HG02981 (cell line): ENCODE measurements around the gene C19orf12.
A peak's percentile ranks its signal among the peaks of the same experiment; 100 is the strongest.
"Not testable (repeated sequence)": the region's sequence is repeated elsewhere in the genome, so short reads cannot be mapped to it uniquely, and the experiment has no call there.

Experiments
- ATAC-seq: cut with Tn5 transposase; IDR thresholded peaks from one replicate; pipeline ENCODE4 v1.9.1; 2021; ENCODE audit warnings: mild to moderate bottlenecking, moderate library complexity; ENCODE audit not compliant: unreplicated experiment

Gene C19orf12

GRCh38 chr19:29731331-29731850, 16.3 kb upstream of the C19orf12 start:
- no peak for ATAC-seq

GRCh38 chr19:29727906-29728305, 12.8 kb upstream of the C19orf12 start:
- no peak for ATAC-seq

GRCh38 chr19:29724746-29725145, 9.7 kb upstream of the C19orf12 start:
- no peak for ATAC-seq

GRCh38 chr19:29724102-29724641, 9.1 kb upstream of the C19orf12 start:
- no peak for ATAC-seq

- no peak for ATAC-seq
These were observed 2.0 kb upstream of the C19orf12 start for GRCh38 chr19:29717051-29717450.

- ATAC-seq, result no peak
These were observed 880 bp upstream of the C19orf12 start for GRCh38 chr19:29715701-29716581.

- peak; percentile 30 for ATAC-seq
These were observed 599 bp downstream of the C19orf12 start for GRCh38 chr19:29714371-29714952.

GRCh38 chr19:29712744-29713516, 2.1 kb downstream of the C19orf12 start:
- no peak for ATAC-seq

- no peak for ATAC-seq
These were observed 3.4 kb downstream of the C19orf12 start for GRCh38 chr19:29711584-29712132.

GRCh38 chr19:29709440-29709798, 5.6 kb downstream of the C19orf12 start:
- not testable (repeated sequence) for ATAC-seq

- ATAC-seq, result no peak
These were observed 6.3 kb downstream of the C19orf12 start for GRCh38 chr19:29708554-29709439.

- no peak for ATAC-seq
These were observed 8.4 kb downstream of the C19orf12 start for GRCh38 chr19:29706635-29707034.

GRCh38 chr19:29705706-29706105, 9.4 kb downstream of the C19orf12 start:
- no peak for ATAC-seq

GRCh38 chr19:29704562-29705558, 10.2 kb downstream of the C19orf12 start:
- peak; percentile 76 for ATAC-seq

GRCh38 chr19:29702963-29703320, 12.1 kb downstream of the C19orf12 start:
- no peak for ATAC-seq

- ATAC-seq, result no peak
These were observed 12.7 kb downstream of the C19orf12 start for GRCh38 chr19:29702161-29702962.

- ATAC-seq, result no peak
These were observed 14.6 kb downstream of the C19orf12 start for GRCh38 chr19:29700498-29700897.

- ATAC-seq, result no peak
These were observed 15.2 kb downstream of the C19orf12 start for GRCh38 chr19:29699861-29700260.
